NCI-H2107 treated with DMSO at 0.1 percent for 48 hours (cell line): ENCODE results near the gene TRIM62.

Experiments
- DNase-seq: peaks from one replicate; lab custom pipeline; 2025; ENCODE audit not compliant: unreplicated experiment; lab: John Stamatoyannopoulos, UW

TRIM62 gene

DNA sequence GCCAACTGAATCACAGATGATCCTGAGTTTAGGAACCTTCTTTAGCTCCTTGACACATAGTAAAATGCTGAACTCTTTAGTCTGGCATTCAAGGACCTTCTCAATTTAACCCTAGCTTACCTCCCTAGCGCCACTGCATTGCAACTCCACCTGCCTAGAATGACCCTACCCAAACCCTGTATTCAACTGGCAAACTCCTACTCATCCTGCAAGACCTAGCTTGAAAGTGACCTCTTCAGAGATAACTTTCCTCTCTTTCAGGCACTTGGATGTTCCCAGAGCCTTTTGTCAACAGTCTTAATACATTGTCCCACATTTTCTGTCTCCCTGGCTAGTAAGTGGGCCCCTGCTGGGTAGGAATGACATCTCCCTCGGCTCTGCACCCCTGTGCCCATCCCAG is 19.7 kb downstream of the TRIM62 start:
- no peak for DNase-seq

- DNase-seq, result peak; percentile 78
Measured at GRCh38 chr1:33161061-33161681, 20.7 kb downstream of the TRIM62 start.

DNA sequence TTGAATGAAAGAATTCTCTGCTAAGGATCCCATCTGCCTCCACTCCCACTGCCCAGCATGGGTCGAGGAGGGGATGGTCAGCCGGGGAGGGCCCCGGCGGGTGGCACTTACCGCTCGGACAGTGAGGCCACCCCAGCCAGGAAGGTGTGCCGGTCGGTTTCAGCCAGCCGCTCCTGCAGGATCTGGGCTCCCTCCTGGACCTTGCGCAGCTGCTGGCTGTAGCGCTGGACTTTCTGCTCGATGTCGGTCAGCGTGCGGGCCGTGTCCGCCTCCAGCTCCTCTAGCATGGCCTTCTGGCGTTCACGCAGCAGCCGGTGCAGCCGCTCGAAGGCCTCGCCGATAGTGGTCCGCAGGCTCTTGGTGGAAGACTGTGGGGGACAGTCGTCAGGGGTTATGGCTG is 22.3 kb downstream of the TRIM62 start:
- DNase-seq, result no peak

- DNase-seq, result no peak
Measured at GRCh38 chr1:33158366-33158765, 23.5 kb downstream of the TRIM62 start.

DNA sequence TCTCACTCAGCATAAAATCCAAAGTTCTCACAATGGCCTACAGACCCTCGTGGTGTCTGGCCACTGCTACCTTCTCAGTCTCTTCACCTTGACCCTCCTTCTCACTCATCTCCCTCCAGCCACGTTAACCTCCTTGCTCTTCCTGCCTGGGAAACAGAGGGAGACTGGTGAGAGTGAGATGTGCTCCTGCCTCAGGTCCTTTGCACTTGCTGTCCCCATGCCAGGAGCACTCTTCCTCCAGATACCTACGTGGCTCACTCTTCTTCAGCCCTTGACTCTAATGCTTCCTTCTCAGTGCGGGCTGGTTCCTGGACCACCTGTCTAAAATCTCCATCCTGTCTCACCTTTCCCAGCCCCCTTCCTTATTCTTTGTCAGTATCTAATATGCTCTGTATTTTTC is 24.7 kb downstream of the TRIM62 start:
- no peak for DNase-seq

DNA sequence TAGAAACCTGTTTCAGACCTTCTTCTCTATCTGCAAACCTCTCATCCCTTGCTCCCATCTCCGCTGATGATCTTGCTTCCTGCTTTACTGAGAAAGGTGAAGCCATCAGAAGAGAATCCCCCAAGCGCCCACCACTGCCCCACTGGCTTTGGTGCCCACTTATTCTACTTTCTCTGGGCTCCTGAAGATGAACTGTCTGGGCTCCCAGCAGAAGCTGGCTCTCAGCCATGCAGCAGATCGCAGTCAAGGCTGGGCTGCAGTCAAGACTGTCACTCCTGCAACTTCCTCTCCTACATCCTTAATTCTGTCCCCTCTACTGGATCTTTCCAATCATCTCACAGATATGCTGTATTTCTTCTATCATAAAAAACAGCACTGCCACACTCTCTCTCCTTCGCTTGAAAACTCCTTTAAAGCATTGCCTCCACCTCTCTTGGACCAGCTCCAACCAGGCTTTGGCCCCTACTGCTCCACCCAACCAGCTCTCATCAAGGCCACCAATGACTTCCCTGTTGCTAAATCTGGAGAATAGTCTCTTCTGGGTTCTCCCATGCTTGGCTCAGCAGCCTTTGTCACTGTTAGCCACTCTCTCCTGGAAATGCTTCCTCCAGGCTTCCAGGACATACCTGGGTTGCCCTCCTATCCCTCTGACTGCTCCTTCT is 25.8 kb downstream of the TRIM62 start:
- DNase-seq, result no peak

GRCh38 chr1:33153650-33154049 is 28.2 kb downstream of the TRIM62 start:
- no peak for DNase-seq

DNA sequence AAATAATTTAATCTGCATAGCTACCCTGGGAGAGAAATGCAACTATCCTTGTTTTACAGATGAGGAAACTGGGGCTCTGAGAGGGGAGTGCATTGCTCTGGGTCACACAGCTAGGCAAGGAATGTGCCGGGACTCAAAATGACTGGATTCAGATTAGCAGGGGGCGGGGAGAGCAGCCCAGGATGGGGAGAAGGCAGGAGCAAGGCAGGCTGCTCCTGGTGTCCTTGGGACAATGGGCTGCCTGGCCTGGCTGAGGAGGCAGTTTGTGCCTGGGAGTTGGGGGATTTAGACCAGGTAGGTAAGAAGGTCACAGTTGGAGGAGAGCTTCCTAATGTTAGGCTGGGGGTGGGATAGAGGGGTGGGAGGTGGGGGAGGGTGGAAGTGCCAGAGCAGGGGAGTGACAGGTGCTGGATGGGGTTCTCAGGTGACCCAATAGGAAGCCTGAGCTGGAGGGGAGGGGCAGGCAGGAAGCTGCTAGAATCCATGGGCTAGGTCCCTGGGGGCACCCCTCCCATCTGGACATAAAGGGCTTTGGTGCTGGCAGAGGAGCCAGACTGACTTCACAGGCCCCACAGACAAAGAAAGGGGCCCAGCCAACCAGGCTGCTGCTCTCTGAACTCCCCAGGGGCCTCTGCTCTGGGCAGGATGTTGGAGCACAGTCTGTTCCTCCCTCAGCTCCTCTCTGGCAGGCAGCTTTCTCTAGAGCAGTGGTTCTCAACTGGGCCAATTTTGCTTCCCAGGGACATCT is 29.0 kb downstream of the TRIM62 start:
- peak; percentile 99 for DNase-seq

- DNase-seq, result no peak
Measured at GRCh38 chr1:33151116-33151515, 30.7 kb downstream of the TRIM62 start.

GRCh38 chr1:33150522-33150921 is 31.3 kb downstream of the TRIM62 start:
- no peak for DNase-seq

DNA sequence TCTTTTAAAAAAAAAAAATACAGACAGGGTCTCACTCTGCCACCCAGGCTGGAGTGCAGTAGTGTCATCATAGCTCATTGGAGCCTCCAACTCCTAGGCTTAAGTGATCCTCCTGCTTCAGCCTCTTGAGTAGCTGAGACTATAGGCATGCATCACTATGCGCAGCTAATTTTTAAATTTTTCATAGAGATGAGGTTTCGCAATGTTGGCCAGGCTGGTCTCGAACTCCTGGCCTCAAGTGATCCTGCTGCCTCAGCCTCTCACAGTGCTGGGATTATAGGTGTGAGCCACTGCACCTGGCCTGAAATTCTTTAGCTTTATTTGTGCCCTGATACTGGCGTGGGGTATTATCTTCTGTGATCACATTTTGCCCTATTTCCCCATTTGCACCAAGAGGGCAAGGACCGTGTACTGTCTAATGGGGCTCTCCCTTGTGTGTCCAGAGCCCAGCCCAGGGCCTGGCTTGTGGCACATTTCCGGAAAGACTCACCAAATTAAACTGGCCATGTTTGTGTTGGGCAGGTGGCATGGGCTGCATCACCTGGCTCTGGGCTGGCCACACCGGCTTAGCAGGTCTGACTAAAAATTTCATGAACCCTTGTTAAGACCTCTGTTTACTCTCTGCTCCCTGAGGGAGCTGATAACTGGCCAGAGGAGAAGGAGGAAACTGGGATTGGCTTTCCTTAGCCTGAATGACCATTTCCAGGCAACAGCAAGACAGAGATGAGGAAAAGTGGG is 32.2 kb downstream of the TRIM62 start:
- DNase-seq, result no peak

- no peak for DNase-seq
Measured at GRCh38 chr1:33148615-33149014, 33.2 kb downstream of the TRIM62 start.

DNA sequence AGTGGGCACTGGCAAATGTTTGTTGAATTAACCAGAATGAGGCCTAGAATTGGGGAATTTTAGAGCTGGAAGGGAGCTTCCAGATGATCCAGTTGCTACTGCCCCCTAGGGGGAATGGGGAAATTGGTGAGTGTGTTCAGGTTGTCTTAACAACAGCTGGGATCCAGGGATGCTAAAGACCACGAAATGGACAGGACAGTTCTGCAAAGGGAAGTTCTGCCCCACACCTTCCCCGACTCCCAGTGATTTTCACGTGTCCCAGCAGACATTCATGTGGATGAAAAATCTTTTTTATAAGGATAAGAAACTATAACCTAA is 33.9 kb downstream of the TRIM62 start:
- DNase-seq, result no peak

DNA sequence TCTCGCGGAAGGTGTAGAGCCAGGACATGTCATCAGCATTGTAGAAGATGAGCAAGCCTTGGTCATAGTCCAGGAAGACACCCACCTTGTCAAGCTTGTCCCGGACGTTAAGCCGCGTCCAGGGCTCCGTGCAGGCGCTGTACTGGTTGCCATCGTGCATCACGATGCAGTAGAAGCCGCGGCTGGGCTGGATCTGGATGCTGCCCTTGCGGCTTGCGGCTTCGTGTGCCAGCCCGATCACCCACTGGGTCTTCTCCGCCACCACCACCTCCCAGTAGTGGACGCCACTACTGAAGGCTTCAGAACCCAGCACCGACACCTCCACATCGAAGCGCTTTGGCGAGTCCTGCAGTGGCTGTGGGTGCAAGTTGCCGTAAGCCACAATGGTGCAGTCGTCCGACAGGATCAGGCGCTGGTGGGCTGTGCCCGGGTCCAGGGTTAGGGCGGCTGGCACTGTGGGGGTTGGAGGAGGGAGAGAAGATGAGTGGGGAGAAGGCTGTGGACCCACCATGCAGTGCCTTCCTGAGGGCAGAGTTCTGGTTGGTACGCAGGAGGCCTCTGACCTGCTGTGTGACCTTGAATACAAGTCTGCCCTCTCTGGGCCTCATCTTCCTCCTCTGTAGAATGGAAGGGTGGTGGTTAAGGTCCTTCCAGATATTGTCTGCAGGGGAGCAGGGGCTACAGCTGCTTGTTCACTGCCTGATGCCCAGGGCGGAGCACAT is 34.4 kb downstream of the TRIM62 start:
- DNase-seq, result no peak

DNA sequence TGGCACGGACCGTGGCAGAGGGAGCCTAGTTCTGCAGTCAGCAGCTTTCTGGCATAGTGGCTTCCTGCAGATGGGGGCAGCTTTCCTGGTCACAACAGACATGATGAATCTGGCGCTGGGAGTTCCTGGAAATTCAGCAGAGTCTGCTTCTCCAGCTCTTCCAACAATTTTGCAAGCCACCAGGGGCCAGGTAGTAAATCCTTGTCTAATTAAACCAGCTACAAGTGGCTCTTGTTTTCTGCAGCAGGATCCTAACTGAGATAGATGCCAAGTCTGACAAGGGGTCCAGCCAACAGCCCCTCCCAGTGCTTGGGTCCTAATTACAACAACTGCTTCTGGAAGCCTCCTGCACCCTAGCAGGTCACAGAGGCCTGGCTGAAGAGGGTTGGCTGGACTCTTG is 35.8 kb downstream of the TRIM62 start:
- no peak for DNase-seq

DNA sequence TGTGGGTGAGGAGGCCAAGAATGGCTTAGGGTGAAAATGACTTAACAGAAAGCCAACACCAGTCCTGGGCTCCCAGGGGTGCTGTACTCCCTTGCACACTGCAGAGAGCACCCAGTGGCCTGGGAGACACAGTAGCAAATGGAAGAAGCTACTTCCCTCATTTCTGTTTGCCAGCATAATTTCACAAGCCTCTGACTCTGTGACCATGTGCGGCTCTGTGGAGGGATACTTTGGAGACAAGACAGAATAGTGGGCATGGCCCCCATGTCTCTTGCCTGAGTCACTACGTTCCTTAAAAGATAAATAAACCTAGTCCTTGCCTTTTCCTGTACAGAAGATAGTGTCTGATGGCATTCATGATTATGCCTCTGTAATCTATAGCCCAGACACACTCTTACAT is 38.1 kb downstream of the TRIM62 start:
- no peak for DNase-seq

GRCh38 chr1:33143176-33143575 is 38.7 kb downstream of the TRIM62 start:
- DNase-seq, result no peak

GRCh38 chr1:33142483-33143064 is 39.3 kb downstream of the TRIM62 start:
- no peak for DNase-seq

DNA sequence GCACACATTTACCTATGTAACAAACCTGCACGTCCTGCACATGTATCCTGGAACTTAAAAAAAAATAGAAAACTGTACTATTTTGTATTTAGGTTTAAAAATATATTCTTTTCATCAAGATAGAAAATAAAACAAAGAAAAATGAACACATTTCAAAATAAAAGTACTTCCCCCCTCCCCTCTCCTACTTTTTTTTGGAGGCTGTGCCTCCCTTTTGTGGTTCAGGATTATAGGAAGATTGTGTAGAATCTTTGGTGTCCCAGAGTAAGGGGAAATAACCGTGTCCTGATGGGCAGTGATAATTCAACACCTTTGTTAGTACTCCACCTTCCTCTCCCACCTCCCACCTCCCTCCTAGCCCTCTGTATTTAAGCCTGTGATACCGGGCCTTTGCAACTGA is 40.1 kb downstream of the TRIM62 start:
- DNase-seq, result no peak

DNA sequence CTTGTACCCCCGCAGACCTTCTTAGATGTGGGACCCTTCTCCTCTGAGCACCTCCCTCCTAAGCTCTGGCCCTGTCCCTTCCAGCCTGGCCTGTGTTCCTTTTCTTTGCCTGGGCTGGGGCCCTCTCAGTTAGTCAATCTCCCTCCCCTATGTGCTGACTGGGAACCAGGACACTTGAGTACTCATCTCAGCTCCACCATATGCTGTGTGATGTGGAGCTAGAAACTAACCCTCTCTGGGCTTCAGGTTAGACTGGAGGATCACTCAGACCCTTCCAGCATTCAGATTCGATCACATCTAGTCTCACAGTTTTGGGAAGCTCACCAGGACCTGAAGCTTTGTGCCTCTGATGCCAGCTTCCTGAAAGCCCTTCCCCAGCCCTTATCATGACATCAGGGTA is 40.6 kb downstream of the TRIM62 start:
- no peak for DNase-seq
